ENCODE measurements around the gene RAB11A.

Gene RAB11A

DNA sequence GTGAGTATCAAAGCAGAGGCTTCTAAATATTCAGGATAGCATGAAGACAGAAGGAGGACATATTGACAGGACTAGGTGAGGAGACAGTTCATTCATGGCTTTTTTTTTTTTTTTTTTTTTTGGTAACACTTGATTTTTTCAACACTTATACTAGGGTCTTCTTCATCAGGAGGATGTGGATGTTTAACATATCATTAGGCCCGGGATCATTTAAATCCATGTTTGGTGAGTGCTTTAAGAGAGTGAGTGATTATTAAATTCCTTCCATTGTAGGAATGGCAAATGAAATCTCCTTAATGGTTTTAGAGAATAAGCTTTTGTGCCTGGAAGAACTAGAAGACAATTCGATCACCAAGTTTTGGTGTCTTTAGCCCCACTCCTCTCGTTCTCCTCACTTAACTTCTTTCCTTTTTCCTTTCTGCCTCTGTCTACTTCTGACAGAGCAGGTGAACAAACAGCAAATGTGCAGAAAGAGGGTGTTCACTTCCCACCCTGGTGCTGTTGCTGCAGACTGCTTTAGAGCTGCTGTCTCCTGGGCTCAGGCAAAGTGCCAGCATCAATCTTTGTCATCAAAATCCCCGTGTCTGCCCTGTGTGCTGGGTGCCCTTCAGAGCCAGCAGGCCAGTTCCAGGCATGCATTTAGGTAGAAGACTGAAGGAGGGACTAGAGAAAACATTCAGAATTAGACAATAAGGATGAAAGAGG lies 35.6 kb upstream of the RAB11A start:
- Histone ChIP-seq H3K4me1 (ENCODE audit: control insufficient read depth, insufficient read depth, low read length) (peaks cover 13% of the 10 kb centered on the region), H3K27ac (ENCODE audit: low read length) (peak overlapping the region; percentile 80), H3K4me3 (ENCODE audit: low read length in 2 of 2) (no peak overlapping the region), H3K9ac (ENCODE audit: low read length in 2 of 2) (peak overlapping the region; percentile 21 to 29), H3K9me3 (ENCODE audit: control insufficient read depth in 2 of 2, low read length in 2 of 2) (no peaks in the 10 kb centered on the region), H3K27me3 (ENCODE audit: control insufficient read depth in 1 of 2, insufficient read depth in 2 of 2, low read length in 2 of 2) (no peaks in the 10 kb centered on the region), H3K36me3 (ENCODE audit: control insufficient read depth in 2 of 2, insufficient read depth in 2 of 2, low read length in 2 of 2) (no peaks in the 10 kb centered on the region)

GRCh38 chr15:65834603-65835282 lies 34.5 kb upstream of the RAB11A start:
- Histone ChIP-seq H3K9ac (ENCODE audit: low read length in 2 of 2) (no peak overlapping the region), H3K4me3 (ENCODE audit: low read length in 2 of 2) (no peak overlapping the region), H3K9me3 (ENCODE audit: control insufficient read depth in 2 of 2, low read length in 2 of 2) (no peaks in the 10 kb centered on the region), H3K27ac (ENCODE audit: low read length) (no peak overlapping the region), H3K36me3 (ENCODE audit: control insufficient read depth in 2 of 2, insufficient read depth in 2 of 2, low read length in 2 of 2) (no peaks in the 10 kb centered on the region), H3K4me1 (ENCODE audit: control insufficient read depth, insufficient read depth, low read length) (peaks cover 13% of the 10 kb centered on the region), H3K27me3 (ENCODE audit: control insufficient read depth in 1 of 2, insufficient read depth in 2 of 2, low read length in 2 of 2) (no peaks in the 10 kb centered on the region)

GRCh38 chr15:65835447-65835846 lies 33.8 kb upstream of the RAB11A start:
- Histone ChIP-seq H3K27ac (ENCODE audit: low read length) (no peak overlapping the region), H3K9ac (ENCODE audit: low read length in 2 of 2) (no peak overlapping the region), H3K4me1 (ENCODE audit: control insufficient read depth, insufficient read depth, low read length) (peaks cover 13% of the 10 kb centered on the region), H3K36me3 (ENCODE audit: control insufficient read depth in 2 of 2, insufficient read depth in 2 of 2, low read length in 2 of 2) (no peaks in the 10 kb centered on the region), H3K27me3 (ENCODE audit: control insufficient read depth in 1 of 2, insufficient read depth in 2 of 2, low read length in 2 of 2) (no peaks in the 10 kb centered on the region), H3K4me3 (ENCODE audit: low read length in 2 of 2) (no peak overlapping the region), H3K9me3 (ENCODE audit: control insufficient read depth in 2 of 2, low read length in 2 of 2) (no peaks in the 10 kb centered on the region)

- Histone ChIP-seq H3K4me1 (ENCODE audit: control insufficient read depth, insufficient read depth, low read length) (peaks cover 13% of the 10 kb centered on the region), H3K27me3 (ENCODE audit: control insufficient read depth in 1 of 2, insufficient read depth in 2 of 2, low read length in 2 of 2) (no peaks in the 10 kb centered on the region), H3K36me3 (ENCODE audit: control insufficient read depth in 2 of 2, insufficient read depth in 2 of 2, low read length in 2 of 2) (no peaks in the 10 kb centered on the region), H3K27ac (ENCODE audit: low read length) (no peak overlapping the region), H3K9me3 (ENCODE audit: control insufficient read depth in 2 of 2, low read length in 2 of 2) (no peaks in the 10 kb centered on the region), H3K4me3 (ENCODE audit: low read length in 2 of 2) (no peak overlapping the region), H3K9ac (ENCODE audit: low read length in 2 of 2) (no peak overlapping the region)
Measured at GRCh38 chr15:65836665-65837064, 32.6 kb upstream of the RAB11A start.

- Histone ChIP-seq H3K9ac (ENCODE audit: low read length in 2 of 2) (no peak overlapping the region), H3K4me3 (ENCODE audit: low read length in 2 of 2) (no peak overlapping the region), H3K36me3 (ENCODE audit: control insufficient read depth in 2 of 2, insufficient read depth in 2 of 2, low read length in 2 of 2) (no peaks in the 10 kb centered on the region), H3K27me3 (ENCODE audit: control insufficient read depth in 1 of 2, insufficient read depth in 2 of 2, low read length in 2 of 2) (no peaks in the 10 kb centered on the region), H3K27ac (ENCODE audit: low read length) (no peak overlapping the region), H3K9me3 (ENCODE audit: control insufficient read depth in 2 of 2, low read length in 2 of 2) (no peaks in the 10 kb centered on the region), H3K4me1 (ENCODE audit: control insufficient read depth, insufficient read depth, low read length) (peaks cover 11% of the 10 kb centered on the region)
Measured at GRCh38 chr15:65837301-65838294, 31.7 kb upstream of the RAB11A start.

GRCh38 chr15:65839354-65839901 lies 29.9 kb upstream of the RAB11A start:
- Histone ChIP-seq H3K9me3 (ENCODE audit: control insufficient read depth in 2 of 2, low read length in 2 of 2) (no peaks in the 10 kb centered on the region), H3K9ac (ENCODE audit: low read length in 2 of 2) (no peak overlapping the region), H3K36me3 (ENCODE audit: control insufficient read depth in 2 of 2, insufficient read depth in 2 of 2, low read length in 2 of 2) (no peaks in the 10 kb centered on the region), H3K27me3 (ENCODE audit: control insufficient read depth in 1 of 2, insufficient read depth in 2 of 2, low read length in 2 of 2) (no peaks in the 10 kb centered on the region), H3K27ac (ENCODE audit: low read length) (no peak overlapping the region), H3K4me3 (ENCODE audit: low read length in 2 of 2) (no peak overlapping the region), H3K4me1 (ENCODE audit: control insufficient read depth, insufficient read depth, low read length) (no peaks in the 10 kb centered on the region)

DNA sequence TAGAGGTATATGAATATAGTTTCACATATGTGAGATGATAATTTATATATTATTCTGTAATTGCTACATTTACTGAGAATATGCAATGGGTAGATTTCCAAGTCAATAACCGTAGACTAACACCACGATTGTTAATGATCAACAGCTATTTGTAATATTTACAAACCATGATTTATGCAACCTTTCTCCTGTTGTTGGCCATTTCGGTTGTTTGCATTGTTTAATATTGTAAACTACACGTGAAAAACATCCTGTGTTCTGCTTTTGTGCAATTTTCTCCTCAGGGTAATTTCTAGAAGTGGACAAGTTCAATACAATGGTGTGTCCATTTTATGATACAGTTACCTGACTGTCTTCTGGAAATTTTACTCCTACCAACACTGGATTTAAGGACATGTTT lies 29.3 kb upstream of the RAB11A start:
- Histone ChIP-seq H3K4me1 (ENCODE audit: control insufficient read depth, insufficient read depth, low read length) (no peaks in the 10 kb centered on the region), H3K27ac (ENCODE audit: low read length) (no peak overlapping the region), H3K27me3 (ENCODE audit: control insufficient read depth in 1 of 2, insufficient read depth in 2 of 2, low read length in 2 of 2) (no peaks in the 10 kb centered on the region), H3K4me3 (ENCODE audit: low read length in 2 of 2) (no peak overlapping the region), H3K9me3 (ENCODE audit: control insufficient read depth in 2 of 2, low read length in 2 of 2) (no peaks in the 10 kb centered on the region), H3K9ac (ENCODE audit: low read length in 2 of 2) (no peak overlapping the region), H3K36me3 (ENCODE audit: control insufficient read depth in 2 of 2, insufficient read depth in 2 of 2, low read length in 2 of 2) (no peaks in the 10 kb centered on the region)

DNA sequence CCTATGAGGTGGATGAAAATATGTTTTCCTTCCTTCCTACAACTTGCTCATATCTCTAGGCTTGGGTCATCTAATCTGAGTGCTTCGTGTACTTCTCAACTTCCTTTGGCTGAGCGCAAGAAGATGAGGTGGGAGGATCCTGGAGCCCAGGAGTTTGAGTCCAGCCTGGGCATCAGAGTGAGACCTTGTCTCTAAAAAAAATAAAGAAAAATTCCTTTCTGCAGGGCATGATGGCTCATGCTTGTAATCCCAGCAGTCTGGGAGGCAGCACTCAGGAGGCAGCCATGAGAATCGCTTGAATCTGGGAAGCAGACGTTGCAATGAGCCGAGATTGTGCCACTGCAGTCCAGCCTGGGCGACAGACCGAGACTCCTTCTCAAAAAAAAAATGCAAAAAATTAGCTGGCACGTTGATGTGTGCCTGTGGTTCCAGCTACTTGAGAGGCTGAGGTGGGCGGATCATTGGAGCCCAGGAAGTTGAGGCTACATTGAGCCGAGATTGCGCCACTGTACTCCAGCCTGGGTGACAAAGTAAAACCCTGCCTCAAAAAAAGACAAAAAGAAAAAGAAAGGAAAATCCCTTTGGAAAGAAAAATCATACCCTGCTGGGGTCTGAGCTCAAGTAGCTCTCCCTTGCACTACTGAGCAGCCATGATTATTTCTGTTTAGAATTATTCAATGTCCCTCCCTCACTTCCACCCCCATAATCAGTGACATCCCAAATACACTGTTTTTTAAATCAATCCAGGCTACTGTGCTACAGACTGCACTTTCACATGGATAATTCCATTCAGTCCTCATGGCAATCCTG lies 28.0 kb upstream of the RAB11A start:
- Histone ChIP-seq H3K27me3 (ENCODE audit: control insufficient read depth in 1 of 2, insufficient read depth in 2 of 2, low read length in 2 of 2) (no peaks in the 10 kb centered on the region), H3K4me3 (ENCODE audit: low read length in 2 of 2) (no peak overlapping the region), H3K4me1 (ENCODE audit: control insufficient read depth, insufficient read depth, low read length) (no peaks in the 10 kb centered on the region), H3K9me3 (ENCODE audit: control insufficient read depth in 2 of 2, low read length in 2 of 2) (no peaks in the 10 kb centered on the region), H3K9ac (ENCODE audit: low read length in 2 of 2) (no peak overlapping the region), H3K27ac (ENCODE audit: low read length) (no peak overlapping the region), H3K36me3 (ENCODE audit: control insufficient read depth in 2 of 2, insufficient read depth in 2 of 2, low read length in 2 of 2) (no peaks in the 10 kb centered on the region)

GRCh38 chr15:65845826-65846519 lies 23.3 kb upstream of the RAB11A start:
- Histone ChIP-seq H3K9ac (ENCODE audit: low read length in 2 of 2) (no peak overlapping the region), H3K27ac (ENCODE audit: low read length) (no peak overlapping the region)

More at GRCh38 chr15:65845826-65846519, 23.3 kb upstream of the RAB11A start:
- Histone ChIP-seq H3K27me3 (ENCODE audit: control insufficient read depth in 1 of 2, insufficient read depth in 2 of 2, low read length in 2 of 2) (peaks cover 0 to 2% of the 10 kb centered on the region in 2 donors), H3K9me3 (ENCODE audit: control insufficient read depth in 2 of 2, low read length in 2 of 2) (no peaks in the 10 kb centered on the region), H3K4me3 (ENCODE audit: low read length in 2 of 2) (no peak overlapping the region), H3K36me3 (ENCODE audit: control insufficient read depth in 2 of 2, insufficient read depth in 2 of 2, low read length in 2 of 2) (no peaks in the 10 kb centered on the region), H3K4me1 (ENCODE audit: control insufficient read depth, insufficient read depth, low read length) (no peaks in the 10 kb centered on the region)

All from stomach smooth muscle (tissue), 2 donors.